Activated CD8-positive, alpha-beta T cell treated with anti-CD3 and anti-CD28 coated beads for 36 hours (primary cell): ENCODE results near the gene CCNO. TPM values are rescaled to one million over a fixed set of nuclear protein-coding genes. Genes with fewer than 3 reads are reported as not detected.
A peak's percentile ranks its signal among the peaks of the same experiment; 100 is the strongest.

ENCODE experiments used
- ATAC-seq: fragments of 200-7000 bp; cut with Tn5 transposase; one replicate; pipeline ENCODE4 v1.10.0; 2021; ENCODE audit warnings: mild to moderate bottlenecking, moderate library complexity
- CTCF ChIA-PET: fragments of 350-600 bp; sonication (Branson Sonifier 250); formaldehyde crosslinking; loops from one replicate; lab custom pipeline; 2021; ENCODE audit warnings: antibody characterized with exemption; lab: Charles Lee
- POLR2A ChIA-PET: fragments of 350-600 bp; sonication (Branson Sonifier 250); formaldehyde crosslinking; loops from one replicate; lab custom pipeline; 2021; ENCODE audit warnings: antibody characterized with exemption; lab: Charles Lee
- DNase-seq: peaks from one replicate; pipeline ENCODE4 v3.0.0-alpha.2; 2020
- H3K27ac Mint-ChIP-seq: one replicate; pipeline ENCODE4 v1.8.0; 2021; ENCODE audit warnings: mild to moderate bottlenecking, mixed read lengths
- H3K27me3 Mint-ChIP-seq: one replicate; pipeline ENCODE4 v1.8.0; 2021; ENCODE audit warnings: mixed read lengths
- H3K36me3 Mint-ChIP-seq: one replicate; pipeline ENCODE4 v1.8.0; 2021; ENCODE audit warnings: low read depth, mixed read lengths
- H3K4me1 Mint-ChIP-seq: one replicate; pipeline ENCODE4 v1.8.0; 2021; ENCODE audit warnings: low read depth, mixed read lengths
- H3K4me3 Mint-ChIP-seq: one replicate; pipeline ENCODE4 v1.8.0; 2021; ENCODE audit warnings: mild to moderate bottlenecking, moderate library complexity, mixed read lengths
- H3K9me3 Mint-ChIP-seq: one replicate; pipeline ENCODE4 v1.8.0; 2021; ENCODE audit warnings: mixed read lengths
- CTCF ChIP-seq: fragments of 200-600 bp; IDR thresholded peaks from one replicate; pipeline ENCODE4 v1.8.0; 2022; ENCODE audit warnings: antibody characterized with exemption, mild to moderate bottlenecking
- intact Hi-C: fragments of 100-400 bp; cut with micrococcal nuclease; formaldehyde crosslinking; loops from one replicate; pipeline ENCODE4 v1.10.0; 2022
- total RNA-seq, 2 experiments: library from RNA; stranded (reverse); gene quantifications; one replicate each; pipeline ENCODE4 v1.2.3, GENCODE V29; 2021

CCNO gene
- not detected for total RNA-seq

- Mint-ChIP-seq H3K27ac (no peak within 1 kb of the TSS), H3K36me3 (no peaks in the 10 kb centered on the region), H3K27me3 (peaks cover 70% of the 10 kb centered on the region), H3K9me3 (no peaks in the 10 kb centered on the region), H3K4me1 (peaks cover 19% of the 10 kb centered on the region), H3K4me3 (peak within 1 kb of the TSS; percentile 75)
- ChIA-PET CTCF (interaction anchor here (0.9 to 2.6 kb wide), 11 partner anchors 7 to 338 kb away, joined by 3 to 20 read pairs (median 5); partner anchors contain the start of gene CDC20B), POLR2A (interaction anchor here (0.5 to 3.3 kb wide), 7 partner anchors 10 to 913 kb away, joined by 3 to 9 read pairs (median 4); partner anchors contain the start of gene DHX29)
- DNase-seq (peak; percentile 73), ATAC-seq (peak; percentile 88)
- TF ChIP-seq CTCF: no peak
- intact Hi-C loops: loop anchor here (5.0 kb wide), 1 partner anchor 61 kb away; the partner anchor contains the start of gene CDC20B
These were observed at the start of gene CCNO for GRCh38 chr5:55232985-55233928. TSS of gene CCNO (minus strand) at chr5:55233608. CDS start at chr5:55233523, 85 bp downstream.

- TF ChIP-seq CTCF: no peak
- ChIA-PET POLR2A (no interaction called here), CTCF (no interaction called here)
- Mint-ChIP-seq H3K27me3 (no peaks in the 10 kb centered on the region), H3K27ac (no peak overlapping the region), H3K9me3 (no peaks in the 10 kb centered on the region), H3K36me3 (peaks cover 44% of the 10 kb centered on the region), H3K4me1 (no peaks in the 10 kb centered on the region), H3K4me3 (no peak overlapping the region)
- intact Hi-C loops: no loop called here
- ATAC-seq (no peak), DNase-seq (no peak)
These were observed 45.4 kb upstream of the CCNO start for GRCh38 chr5:55278778-55279177.

- POLR2A ChIA-PET: no interaction called here
- no peak for DNase-seq
- no peak overlapping the region for H3K4me3 Mint-ChIP-seq
- H3K9me3 Mint-ChIP-seq: no peaks in the 10 kb centered on the region
- H3K4me1 Mint-ChIP-seq: no peaks in the 10 kb centered on the region
- no peak for ATAC-seq
- H3K27ac Mint-ChIP-seq: no peak overlapping the region
- intact Hi-C loops: no loop called here
- no peaks in the 10 kb centered on the region for H3K27me3 Mint-ChIP-seq
- H3K36me3 Mint-ChIP-seq: peaks cover 40% of the 10 kb centered on the region
- TF ChIP-seq CTCF: no peak
- CTCF ChIA-PET: no interaction called here
These were observed 43.4 kb upstream of the CCNO start for GRCh38 chr5:55276771-55277170.

- H3K27me3 Mint-ChIP-seq: no peaks in the 10 kb centered on the region
- intact Hi-C loops: no loop called here
- peaks cover 2% of the 10 kb centered on the region for H3K4me1 Mint-ChIP-seq
- H3K27ac Mint-ChIP-seq: no peak overlapping the region
- no peaks in the 10 kb centered on the region for H3K9me3 Mint-ChIP-seq
- ChIA-PET POLR2A (interaction anchor here (0.9 kb wide), 1 partner anchor 10 kb away, joined by 3 read pairs; no protein-coding TSS in a partner anchor), CTCF (interaction anchor here (1.7 kb wide), 1 partner anchor 32 kb away, joined by 5 read pairs; no protein-coding TSS in a partner anchor)
- peaks cover 17% of the 10 kb centered on the region for H3K36me3 Mint-ChIP-seq
- H3K4me3 Mint-ChIP-seq: no peak overlapping the region
- no peak for ATAC-seq
- TF ChIP-seq CTCF: no peak
- DNase-seq: no peak
These were observed 24.9 kb upstream of the CCNO start for GRCh38 chr5:55258339-55258738.

- ChIA-PET CTCF (no interaction called here), POLR2A (no interaction called here)
- DNase-seq (no peak), ATAC-seq (peak; percentile 42)
- intact Hi-C loops: no loop called here
- H3K4me3 Mint-ChIP-seq: no peak overlapping the region
- H3K27me3 Mint-ChIP-seq: peaks cover 1% of the 10 kb centered on the region
- no peak for TF ChIP-seq CTCF
- peaks cover 2% of the 10 kb centered on the region for H3K4me1 Mint-ChIP-seq
- peaks cover 9% of the 10 kb centered on the region for H3K36me3 Mint-ChIP-seq
- no peaks in the 10 kb centered on the region for H3K9me3 Mint-ChIP-seq
- H3K27ac Mint-ChIP-seq: no peak overlapping the region
These were observed 21.4 kb upstream of the CCNO start for GRCh38 chr5:55254802-55255201.
